HepG2 (cell line): ENCODE results near the gene FANCG. TPM values are rescaled to one million over a fixed set of nuclear protein-coding genes. Genes with fewer than 3 reads are reported as not detected.

Experiments used
- BCL6 ChIP-seq: IDR thresholded peaks from 2 replicates; pipeline ENCODE4 v1.6.1; 2016; ENCODE audit warnings: missing genetic modification reagents, missing compliant biosample characterization
- NFATC3 ChIP-seq: sonication (generic); formaldehyde crosslinking; IDR thresholded peaks from 2 replicates; pipeline ENCODE4 v1.5.1; 2020; ENCODE audit warnings: mild to moderate bottlenecking, missing genetic modification reagents
- RBFOX2 ChIP-seq: fragments of 200-400 bp; formaldehyde crosslinking; IDR thresholded peaks from 2 replicates; pipeline ENCODE4 v1.6.1; 2017; ENCODE audit warnings: low read depth, mild to moderate bottlenecking, low read length
- SKI ChIP-seq: fragments of 450-650 bp; IDR thresholded peaks from one replicate; pipeline ENCODE4 v1.6.1; 2018; ENCODE audit warnings: mild to moderate bottlenecking; ENCODE audit not compliant: partially characterized antibody
- SP1 ChIP-seq, 2 experiments: fragments of 450-650 bp in 1 of 2; sonication (generic) in 1 of 2; formaldehyde crosslinking in 1 of 2; IDR thresholded peaks; 2 replicates each; pipeline versions ENCODE4 v1.4.0 to v1.6.1; 2016 to 2020; ENCODE audit warnings: missing genetic modification reagents in 1 of 2
- TAF15 ChIP-seq: fragments of 200-400 bp; formaldehyde crosslinking; IDR thresholded peaks from one replicate; pipeline ENCODE4 v1.6.1; 2018; ENCODE audit warnings: mild to moderate bottlenecking, low read depth, low read length; ENCODE audit not compliant: poor library complexity, severe bottlenecking
- TGIF2 ChIP-seq: IDR thresholded peaks from 2 replicates; pipeline ENCODE4 v1.6.1; 2016; ENCODE audit warnings: control low read depth, missing compliant biosample characterization
- ZSCAN22 ChIP-seq: sonication (generic); formaldehyde crosslinking; IDR thresholded peaks from 2 replicates; pipeline ENCODE4 v1.4.0; 2020; ENCODE audit warnings: mild to moderate bottlenecking, missing genetic modification reagents
- ZZZ3 ChIP-seq: sonication (generic); formaldehyde crosslinking; IDR thresholded peaks from 2 replicates; pipeline ENCODE4 v1.4.0; 2020; ENCODE audit warnings: missing genetic modification reagents, mild to moderate bottlenecking, borderline replicate concordance
- polyA plus RNA-seq, 8 experiments: library from polyadenylated mRNA; depleted of rRNA in 3 of 8; stranded (reverse) in 7 of 8; unstranded in 1 of 8; fragments of >200 nt; fragmentation: Illumina TruSeq in 4 of 8; extraction: Trizol in 4 of 8; gene quantifications; 2 replicates each; pipeline versions ENCODE4 v1.2.1 to v1.2.3, GENCODE V29; 2011 to 2016; ENCODE audit warnings: low read depth in 4 of 8, missing spikeins in 1 of 8, mixed read lengths in 1 of 8; ENCODE audit not compliant: insufficient read depth in 1 of 8
- total RNA-seq, 5 experiments: library from RNA; depleted of rRNA; stranded (reverse); fragments of >200 nt; fragmentation: Illumina TruSeq; extraction: Trizol; gene quantifications; 2 replicates each; pipeline ENCODE4 v1.2.3, GENCODE V29; 2016; ENCODE audit warnings: low read depth in 1 of 5
- TF ChIP-seq, protein P1 (sequence below): IDR thresholded peaks from 2 replicates; pipeline ENCODE4 v1.6.1; 2016; ENCODE audit warnings: low read depth
- TF ChIP-seq, protein P2 (sequence below): sonication (generic); formaldehyde crosslinking; IDR thresholded peaks from 2 replicates; pipeline ENCODE4 v1.4.0; 2020; ENCODE audit warnings: missing genetic modification reagents, borderline replicate concordance
- TF ChIP-seq, protein P3 (sequence below): sonication (generic); formaldehyde crosslinking; IDR thresholded peaks from 2 replicates; pipeline ENCODE4 v1.9.0; 2021; ENCODE audit warnings: mild to moderate bottlenecking, missing genetic modification reagents
- TF ChIP-seq, protein P4 (sequence below): sonication (generic); formaldehyde crosslinking; IDR thresholded peaks from 2 replicates; pipeline ENCODE4 v1.5.1; 2020; ENCODE audit warnings: missing genetic modification reagents, mild to moderate bottlenecking, borderline replicate concordance

FANCG gene
- total and polyA plus RNA-seq, 2 of the 13 experiments (the other 11 are each of a cell fraction or from before 2014, with no cell fraction given): 14.4 to 45.1 TPM

DNA sequence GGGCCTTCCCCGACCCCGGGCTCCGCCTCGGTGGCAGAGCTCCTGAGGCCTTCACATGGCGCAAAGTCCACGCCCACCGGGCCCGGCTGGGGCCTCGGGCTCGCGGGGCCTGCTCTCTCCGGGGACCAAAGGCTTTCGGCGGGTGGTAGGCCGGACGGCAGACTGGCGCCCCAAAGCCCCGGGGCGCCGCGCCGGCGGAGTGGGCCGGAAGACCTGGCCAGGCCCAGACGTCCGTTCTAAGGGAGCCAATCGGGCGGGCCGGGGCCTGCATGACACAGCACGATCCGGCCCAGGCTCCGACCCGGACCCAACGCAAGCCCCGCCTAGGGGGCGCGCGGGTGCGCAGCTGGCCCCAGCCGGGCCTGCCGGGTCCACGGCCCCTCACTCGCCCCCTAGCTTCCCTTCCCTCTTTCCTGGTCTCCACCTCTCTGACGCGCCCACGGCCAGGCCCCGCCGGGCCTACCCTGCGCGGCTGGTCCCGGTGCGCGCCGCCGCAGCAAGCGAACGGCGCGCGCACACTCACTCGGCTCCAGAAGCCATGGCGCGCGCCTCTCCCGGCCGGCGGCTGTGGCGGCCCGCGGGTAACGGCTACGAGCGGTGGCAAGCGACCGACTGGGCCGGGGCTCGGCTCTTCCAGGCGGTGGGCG lies 7.8 kb downstream of the FANCG start (continued):
- no peak for TF ChIP-seq TAF15
- peak; percentile 57 for TF ChIP-seq BCL6 (CRISPR knock-in tag)
- TF ChIP-seq, protein P1, sequence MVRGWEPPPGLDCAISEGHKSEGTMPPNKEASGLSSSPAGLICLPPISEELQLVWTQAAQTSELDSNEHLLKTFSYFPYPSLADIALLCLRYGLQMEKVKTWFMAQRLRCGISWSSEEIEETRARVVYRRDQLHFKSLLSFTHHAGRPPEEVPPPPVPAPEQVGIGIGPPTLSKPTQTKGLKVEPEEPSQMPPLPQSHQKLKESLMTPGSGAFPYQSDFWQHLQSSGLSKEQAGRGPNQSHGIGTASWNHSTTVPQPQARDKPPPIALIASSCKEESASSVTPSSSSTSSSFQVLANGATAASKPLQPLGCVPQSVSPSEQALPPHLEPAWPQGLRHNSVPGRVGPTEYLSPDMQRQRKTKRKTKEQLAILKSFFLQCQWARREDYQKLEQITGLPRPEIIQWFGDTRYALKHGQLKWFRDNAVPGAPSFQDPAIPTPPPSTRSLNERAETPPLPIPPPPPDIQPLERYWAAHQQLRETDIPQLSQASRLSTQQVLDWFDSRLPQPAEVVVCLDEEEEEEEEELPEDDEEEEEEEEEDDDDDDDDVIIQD (CRISPR knock-in tag): no peak
- TF ChIP-seq NFATC3: no peak
- peak; percentile 52; the same call in 1 of the 2 replicates for TF ChIP-seq TGIF2 (CRISPR knock-in tag)
- TF ChIP-seq RBFOX2: peak; percentile 97; the same call in 1 of the 2 replicates
- TF ChIP-seq SP1 (IDR thresholded peaks at IDR 0.05): no peak
- TF ChIP-seq SP1 (CRISPR knock-in tag; IDR thresholded peaks at IDR 0.05): no peak
- no peak for TF ChIP-seq SKI
- TF ChIP-seq, protein P2, sequence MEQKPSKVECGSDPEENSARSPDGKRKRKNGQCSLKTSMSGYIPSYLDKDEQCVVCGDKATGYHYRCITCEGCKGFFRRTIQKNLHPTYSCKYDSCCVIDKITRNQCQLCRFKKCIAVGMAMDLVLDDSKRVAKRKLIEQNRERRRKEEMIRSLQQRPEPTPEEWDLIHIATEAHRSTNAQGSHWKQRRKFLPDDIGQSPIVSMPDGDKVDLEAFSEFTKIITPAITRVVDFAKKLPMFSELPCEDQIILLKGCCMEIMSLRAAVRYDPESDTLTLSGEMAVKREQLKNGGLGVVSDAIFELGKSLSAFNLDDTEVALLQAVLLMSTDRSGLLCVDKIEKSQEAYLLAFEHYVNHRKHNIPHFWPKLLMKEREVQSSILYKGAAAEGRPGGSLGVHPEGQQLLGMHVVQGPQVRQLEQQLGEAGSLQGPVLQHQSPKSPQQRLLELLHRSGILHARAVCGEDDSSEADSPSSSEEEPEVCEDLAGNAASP (CRISPR knock-in tag): no peak
- TF ChIP-seq, protein P3, sequence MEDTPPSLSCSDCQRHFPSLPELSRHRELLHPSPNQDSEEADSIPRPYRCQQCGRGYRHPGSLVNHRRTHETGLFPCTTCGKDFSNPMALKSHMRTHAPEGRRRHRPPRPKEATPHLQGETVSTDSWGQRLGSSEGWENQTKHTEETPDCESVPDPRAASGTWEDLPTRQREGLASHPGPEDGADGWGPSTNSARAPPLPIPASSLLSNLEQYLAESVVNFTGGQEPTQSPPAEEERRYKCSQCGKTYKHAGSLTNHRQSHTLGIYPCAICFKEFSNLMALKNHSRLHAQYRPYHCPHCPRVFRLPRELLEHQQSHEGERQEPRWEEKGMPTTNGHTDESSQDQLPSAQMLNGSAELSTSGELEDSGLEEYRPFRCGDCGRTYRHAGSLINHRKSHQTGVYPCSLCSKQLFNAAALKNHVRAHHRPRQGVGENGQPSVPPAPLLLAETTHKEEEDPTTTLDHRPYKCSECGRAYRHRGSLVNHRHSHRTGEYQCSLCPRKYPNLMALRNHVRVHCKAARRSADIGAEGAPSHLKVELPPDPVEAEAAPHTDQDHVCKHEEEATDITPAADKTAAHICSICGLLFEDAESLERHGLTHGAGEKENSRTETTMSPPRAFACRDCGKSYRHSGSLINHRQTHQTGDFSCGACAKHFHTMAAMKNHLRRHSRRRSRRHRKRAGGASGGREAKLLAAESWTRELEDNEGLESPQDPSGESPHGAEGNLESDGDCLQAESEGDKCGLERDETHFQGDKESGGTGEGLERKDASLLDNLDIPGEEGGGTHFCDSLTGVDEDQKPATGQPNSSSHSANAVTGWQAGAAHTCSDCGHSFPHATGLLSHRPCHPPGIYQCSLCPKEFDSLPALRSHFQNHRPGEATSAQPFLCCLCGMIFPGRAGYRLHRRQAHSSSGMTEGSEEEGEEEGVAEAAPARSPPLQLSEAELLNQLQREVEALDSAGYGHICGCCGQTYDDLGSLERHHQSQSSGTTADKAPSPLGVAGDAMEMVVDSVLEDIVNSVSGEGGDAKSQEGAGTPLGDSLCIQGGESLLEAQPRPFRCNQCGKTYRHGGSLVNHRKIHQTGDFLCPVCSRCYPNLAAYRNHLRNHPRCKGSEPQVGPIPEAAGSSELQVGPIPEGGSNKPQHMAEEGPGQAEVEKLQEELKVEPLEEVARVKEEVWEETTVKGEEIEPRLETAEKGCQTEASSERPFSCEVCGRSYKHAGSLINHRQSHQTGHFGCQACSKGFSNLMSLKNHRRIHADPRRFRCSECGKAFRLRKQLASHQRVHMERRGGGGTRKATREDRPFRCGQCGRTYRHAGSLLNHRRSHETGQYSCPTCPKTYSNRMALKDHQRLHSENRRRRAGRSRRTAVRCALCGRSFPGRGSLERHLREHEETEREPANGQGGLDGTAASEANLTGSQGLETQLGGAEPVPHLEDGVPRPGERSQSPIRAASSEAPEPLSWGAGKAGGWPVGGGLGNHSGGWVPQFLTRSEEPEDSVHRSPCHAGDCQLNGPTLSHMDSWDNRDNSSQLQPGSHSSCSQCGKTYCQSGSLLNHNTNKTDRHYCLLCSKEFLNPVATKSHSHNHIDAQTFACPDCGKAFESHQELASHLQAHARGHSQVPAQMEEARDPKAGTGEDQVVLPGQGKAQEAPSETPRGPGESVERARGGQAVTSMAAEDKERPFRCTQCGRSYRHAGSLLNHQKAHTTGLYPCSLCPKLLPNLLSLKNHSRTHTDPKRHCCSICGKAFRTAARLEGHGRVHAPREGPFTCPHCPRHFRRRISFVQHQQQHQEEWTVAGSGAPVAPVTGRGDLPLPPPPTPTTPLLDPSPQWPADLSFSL (CRISPR knock-in tag): no peak
- TF ChIP-seq ZSCAN22 (CRISPR knock-in tag): no peak
- TF ChIP-seq, protein P4, sequence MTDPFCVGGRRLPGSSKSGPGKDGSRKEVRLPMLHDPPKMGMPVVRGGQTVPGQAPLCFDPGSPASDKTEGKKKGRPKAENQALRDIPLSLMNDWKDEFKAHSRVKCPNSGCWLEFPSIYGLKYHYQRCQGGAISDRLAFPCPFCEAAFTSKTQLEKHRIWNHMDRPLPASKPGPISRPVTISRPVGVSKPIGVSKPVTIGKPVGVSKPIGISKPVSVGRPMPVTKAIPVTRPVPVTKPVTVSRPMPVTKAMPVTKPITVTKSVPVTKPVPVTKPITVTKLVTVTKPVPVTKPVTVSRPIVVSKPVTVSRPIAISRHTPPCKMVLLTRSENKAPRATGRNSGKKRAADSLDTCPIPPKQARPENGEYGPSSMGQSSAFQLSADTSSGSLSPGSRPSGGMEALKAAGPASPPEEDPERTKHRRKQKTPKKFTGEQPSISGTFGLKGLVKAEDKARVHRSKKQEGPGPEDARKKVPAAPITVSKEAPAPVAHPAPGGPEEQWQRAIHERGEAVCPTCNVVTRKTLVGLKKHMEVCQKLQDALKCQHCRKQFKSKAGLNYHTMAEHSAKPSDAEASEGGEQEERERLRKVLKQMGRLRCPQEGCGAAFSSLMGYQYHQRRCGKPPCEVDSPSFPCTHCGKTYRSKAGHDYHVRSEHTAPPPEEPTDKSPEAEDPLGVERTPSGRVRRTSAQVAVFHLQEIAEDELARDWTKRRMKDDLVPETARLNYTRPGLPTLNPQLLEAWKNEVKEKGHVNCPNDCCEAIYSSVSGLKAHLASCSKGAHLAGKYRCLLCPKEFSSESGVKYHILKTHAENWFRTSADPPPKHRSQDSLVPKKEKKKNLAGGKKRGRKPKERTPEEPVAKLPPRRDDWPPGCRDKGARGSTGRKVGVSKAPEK (CRISPR knock-in tag): no peak
- TF ChIP-seq ZZZ3 (CRISPR knock-in tag): peak; percentile 91; the same call in 1 of the 2 replicates
